SH-SY5Y (cell line): ENCODE data around the gene MMP24.

ENCODE experiments used
- GATA2 ChIP-seq: IDR thresholded peaks from 2 replicates; pipeline ENCODE4 v1.6.1; 2011; ENCODE audit warnings: mild to moderate bottlenecking, low read depth, low read length
- GATA3 ChIP-seq: IDR thresholded peaks from 2 replicates; pipeline ENCODE4 v1.6.1; 2011; ENCODE audit warnings: low read depth, mild to moderate bottlenecking, low read length, moderate library complexity

Gene MMP24

GRCh38 chr20:35226126-35226883 lies at the start of gene MMP24:
TSS of gene MMP24 (plus strand) at chr20:35226690. CDS start at chr20:35226739, 49 bp downstream.
- TF ChIP-seq GATA3, result no peak
- no peak for TF ChIP-seq GATA2

- TF ChIP-seq GATA2 (no peak), GATA3 (no peak)
Measured at GRCh38 chr20:35179292-35180212, 46.9 kb upstream of the MMP24 start.

GRCh38 chr20:35180266-35180665 lies 46.2 kb upstream of the MMP24 start:
- TF ChIP-seq GATA3 (no peak), GATA2 (no peak)

- TF ChIP-seq GATA2 (no peak), GATA3 (no peak)
Measured at GRCh38 chr20:35181731-35182130, 44.8 kb upstream of the MMP24 start.

GRCh38 chr20:35187584-35188190 lies 38.8 kb upstream of the MMP24 start:
- TF ChIP-seq GATA3 (no peak), GATA2 (no peak)

GRCh38 chr20:35190556-35190955 lies 35.9 kb upstream of the MMP24 start:
- TF ChIP-seq GATA2 (no peak), GATA3 (no peak)

GRCh38 chr20:35191419-35192117 lies 34.9 kb upstream of the MMP24 start:
- TF ChIP-seq GATA3 (no peak), GATA2 (no peak)

GRCh38 chr20:35192118-35192872 lies 34.2 kb upstream of the MMP24 start:
- TF ChIP-seq GATA2, result no peak
- no peak for TF ChIP-seq GATA3

- TF ChIP-seq GATA2 (no peak), GATA3 (no peak)
Measured at GRCh38 chr20:35196313-35196712, 30.2 kb upstream of the MMP24 start.

- TF ChIP-seq GATA2, result no peak
- TF ChIP-seq GATA3, result no peak
Measured at GRCh38 chr20:35199740-35200139, 26.8 kb upstream of the MMP24 start.

GRCh38 chr20:35200267-35200666 lies 26.2 kb upstream of the MMP24 start:
- TF ChIP-seq GATA2, result no peak
- TF ChIP-seq GATA3, result no peak

GRCh38 chr20:35206802-35207201 lies 19.7 kb upstream of the MMP24 start:
- TF ChIP-seq GATA2 (no peak), GATA3 (no peak)

GRCh38 chr20:35207950-35208611 lies 18.4 kb upstream of the MMP24 start:
- no peak for TF ChIP-seq GATA2
